Mesothelial cell of epicardium (in vitro differentiated cells): ENCODE measurements around the gene PDGFD. TPM values are rescaled to one million over a fixed set of nuclear protein-coding genes. Genes with fewer than 3 reads are reported as not detected.

ENCODE experiments used
- DNase-seq, 2 experiments: peaks; one replicate each; pipeline ENCODE4 v3.0.0; 2021; ENCODE audit warnings: low spot score in 2 of 2; ENCODE audit not compliant: unreplicated experiment in 2 of 2
- H3K27ac Mint-ChIP-seq: 2 replicates; pipeline ENCODE4 v1.8.0; 2021; ENCODE audit warnings: mixed read lengths
- H3K27me3 Mint-ChIP-seq: 2 replicates; pipeline ENCODE4 v1.8.0; 2021; ENCODE audit warnings: low read depth, mixed read lengths
- H3K36me3 Mint-ChIP-seq: 2 replicates; pipeline ENCODE4 v1.8.0; 2021; ENCODE audit warnings: mixed read lengths
- H3K4me1 Mint-ChIP-seq: 2 replicates; pipeline ENCODE4 v1.8.0; 2021; ENCODE audit warnings: mixed read lengths
- H3K4me3 Mint-ChIP-seq: 2 replicates; pipeline ENCODE4 v1.8.0; 2021; ENCODE audit warnings: mild to moderate bottlenecking, moderate library complexity, mixed read lengths
- H3K9me3 Mint-ChIP-seq: 2 replicates; pipeline ENCODE4 v1.8.0; 2021; ENCODE audit warnings: mixed read lengths
- CTCF ChIP-seq: fragments of 200-600 bp; sonication (generic); IDR thresholded peaks from one replicate; pipeline ENCODE4 v1.5.0; 2021; ENCODE audit warnings: antibody characterized with exemption; ENCODE audit not compliant: unreplicated experiment
- total RNA-seq: library from RNA; stranded (reverse); gene quantifications from 3 replicates; pipeline ENCODE4 v1.2.1, GENCODE V29; 2021

PDGFD gene
- 28.0 to 32.2 TPM (median 29.1 TPM) in 3 replicates for total RNA-seq

GRCh38 chr11:104164028-104164520 is at the start of gene PDGFD:
TSS of gene PDGFD (minus strand) at chr11:104164147.
- peak within 1 kb of the TSS; percentile 80 for H3K27ac Mint-ChIP-seq
- H3K36me3 Mint-ChIP-seq, result no peaks in the 10 kb centered on the region
- peaks cover 16% of the 10 kb centered on the region for H3K4me1 Mint-ChIP-seq
- no peaks in the 10 kb centered on the region for H3K27me3 Mint-ChIP-seq
- peak within 1 kb of the TSS; percentile 93 for H3K4me3 Mint-ChIP-seq
- DNase-seq, result peak; percentile 58 to 76
- H3K9me3 Mint-ChIP-seq, result no peaks in the 10 kb centered on the region
- TF ChIP-seq CTCF, result peak; percentile 49

GRCh38 chr11:104206936-104207335 is 43.0 kb upstream of the PDGFD start:
- H3K4me1 Mint-ChIP-seq, result no peaks in the 10 kb centered on the region
- peaks cover 23% of the 10 kb centered on the region for H3K9me3 Mint-ChIP-seq
- H3K4me3 Mint-ChIP-seq, result no peak overlapping the region
- no peaks in the 10 kb centered on the region for H3K27me3 Mint-ChIP-seq
- no peak for DNase-seq
- TF ChIP-seq CTCF, result no peak
- no peak overlapping the region for H3K27ac Mint-ChIP-seq
- peaks cover 9% of the 10 kb centered on the region for H3K36me3 Mint-ChIP-seq

- H3K4me3 Mint-ChIP-seq, result no peak overlapping the region
- no peak for DNase-seq
- TF ChIP-seq CTCF, result no peak
- H3K27me3 Mint-ChIP-seq, result no peaks in the 10 kb centered on the region
- no peak overlapping the region for H3K27ac Mint-ChIP-seq
- H3K4me1 Mint-ChIP-seq, result no peaks in the 10 kb centered on the region
- peaks cover 14% of the 10 kb centered on the region for H3K9me3 Mint-ChIP-seq
- peaks cover 3% of the 10 kb centered on the region for H3K36me3 Mint-ChIP-seq
These were observed 41.9 kb upstream of the PDGFD start for GRCh38 chr11:104205838-104206237.

GRCh38 chr11:104200688-104201087 is 36.7 kb upstream of the PDGFD start:
- Mint-ChIP-seq H3K4me1 (peaks cover 21% of the 10 kb centered on the region), H3K9me3 (no peaks in the 10 kb centered on the region), H3K36me3 (no peaks in the 10 kb centered on the region), H3K4me3 (no peak overlapping the region), H3K27ac (no peak overlapping the region), H3K27me3 (no peaks in the 10 kb centered on the region)
- TF ChIP-seq CTCF, result no peak
- no peak for DNase-seq

- H3K27me3 Mint-ChIP-seq, result no peaks in the 10 kb centered on the region
- H3K27ac Mint-ChIP-seq, result no peak overlapping the region
- peaks cover 21% of the 10 kb centered on the region for H3K4me1 Mint-ChIP-seq
- H3K4me3 Mint-ChIP-seq, result no peak overlapping the region
- no peaks in the 10 kb centered on the region for H3K36me3 Mint-ChIP-seq
- H3K9me3 Mint-ChIP-seq, result no peaks in the 10 kb centered on the region
- no peak for DNase-seq
- TF ChIP-seq CTCF, result no peak
These were observed 35.1 kb upstream of the PDGFD start for GRCh38 chr11:104199053-104199452.

- peaks cover 21% of the 10 kb centered on the region for H3K4me1 Mint-ChIP-seq
- no peaks in the 10 kb centered on the region for H3K27me3 Mint-ChIP-seq
- DNase-seq, result no peak
- no peak overlapping the region for H3K27ac Mint-ChIP-seq
- no peaks in the 10 kb centered on the region for H3K36me3 Mint-ChIP-seq
- TF ChIP-seq CTCF, result no peak
- no peaks in the 10 kb centered on the region for H3K9me3 Mint-ChIP-seq
- H3K4me3 Mint-ChIP-seq, result no peak overlapping the region
These were observed 34.6 kb upstream of the PDGFD start for GRCh38 chr11:104198576-104198975.
